Skeletal muscle satellite cell (primary cell): ENCODE data around the gene GPR39.
"Not testable (repeated sequence)": the region's sequence is repeated elsewhere in the genome, so short reads cannot be mapped to it uniquely, and the experiment has no call there.

Experiments
- H3K27me3 ChIP-seq: 2 replicates; pipeline ENCODE4 v1.7.0; 2013; ENCODE audit warnings: low read length; ENCODE audit not compliant: control insufficient read depth, insufficient read depth
- H3K36me3 ChIP-seq: 2 replicates; pipeline ENCODE4 v1.7.0; 2013; ENCODE audit warnings: mild to moderate bottlenecking, control low read depth, low read length; ENCODE audit not compliant: insufficient read depth
- H3K4me1 ChIP-seq: 2 replicates; pipeline ENCODE4 v1.7.0; 2013; ENCODE audit warnings: low read length; ENCODE audit not compliant: control insufficient read depth, insufficient read depth
- H3K4me2 ChIP-seq: 2 replicates; pipeline ENCODE4 v1.7.0; 2013; ENCODE audit warnings: mild to moderate bottlenecking, low read length
- H3K4me3 ChIP-seq: 2 replicates; pipeline ENCODE4 v1.7.0; 2013; ENCODE audit warnings: low read length
- H3K9ac ChIP-seq: 2 replicates; pipeline ENCODE4 v1.7.0; 2013; ENCODE audit warnings: mild to moderate bottlenecking, low read depth, low read length, moderate library complexity
- H3K9me3 ChIP-seq: replicated peaks from 2 replicates; pipeline ENCODE4 v1.7.0; 2013; ENCODE audit warnings: mild to moderate bottlenecking, control low read depth, low read length

GPR39 gene

GRCh38 chr2:132503701-132504100, 87.1 kb downstream of the GPR39 start:
- no peak overlapping the region for H3K4me3 ChIP-seq
- H3K4me2 ChIP-seq: no peak overlapping the region
- no peaks in the 10 kb centered on the region for H3K9me3 ChIP-seq
- no peaks in the 10 kb centered on the region for H3K4me1 ChIP-seq
- no peaks in the 10 kb centered on the region for H3K27me3 ChIP-seq
- H3K9ac ChIP-seq: no peak overlapping the region
- H3K36me3 ChIP-seq: no peaks in the 10 kb centered on the region

DNA sequence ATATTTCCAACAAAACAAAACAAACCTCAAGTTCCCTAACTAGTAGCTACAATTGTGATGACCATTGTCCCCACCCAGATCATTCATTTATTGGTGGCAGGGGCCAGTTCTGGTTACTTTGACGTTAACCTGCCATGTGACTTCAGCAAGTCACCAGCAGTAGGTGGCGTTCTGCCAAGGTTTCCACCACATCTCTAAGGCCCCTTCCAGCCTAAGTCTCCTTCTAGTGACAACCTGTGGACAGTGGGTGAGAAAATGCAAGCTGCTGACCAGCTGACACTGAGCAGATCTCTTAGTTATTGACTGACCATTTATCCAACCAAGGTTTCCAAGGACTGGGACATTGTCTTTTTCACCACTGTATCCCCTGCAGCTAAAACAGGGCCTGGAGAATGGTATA, 98.4 kb downstream of the GPR39 start:
- H3K4me2 ChIP-seq: no peak overlapping the region
- no peak overlapping the region for H3K9ac ChIP-seq
- H3K9me3 ChIP-seq: no peaks in the 10 kb centered on the region
- H3K4me3 ChIP-seq: no peak overlapping the region
- no peaks in the 10 kb centered on the region for H3K27me3 ChIP-seq
- H3K36me3 ChIP-seq: no peaks in the 10 kb centered on the region
- H3K4me1 ChIP-seq: no peaks in the 10 kb centered on the region

GRCh38 chr2:132517386-132517785, 100.8 kb downstream of the GPR39 start:
- H3K4me2 ChIP-seq: no peak overlapping the region

GRCh38 chr2:132518302-132518701, 101.7 kb downstream of the GPR39 start:
- H3K4me2 ChIP-seq: no peak overlapping the region
- no peaks in the 10 kb centered on the region for H3K4me1 ChIP-seq

More at GRCh38 chr2:132517386-132517785, 100.8 kb downstream of the GPR39 start:
- Histone ChIP-seq H3K27me3 (no peaks in the 10 kb centered on the region), H3K4me1 (no peaks in the 10 kb centered on the region), H3K9me3 (no peaks in the 10 kb centered on the region), H3K9ac (no peak overlapping the region), H3K36me3 (no peaks in the 10 kb centered on the region), H3K4me3 (no peak overlapping the region)

DNA sequence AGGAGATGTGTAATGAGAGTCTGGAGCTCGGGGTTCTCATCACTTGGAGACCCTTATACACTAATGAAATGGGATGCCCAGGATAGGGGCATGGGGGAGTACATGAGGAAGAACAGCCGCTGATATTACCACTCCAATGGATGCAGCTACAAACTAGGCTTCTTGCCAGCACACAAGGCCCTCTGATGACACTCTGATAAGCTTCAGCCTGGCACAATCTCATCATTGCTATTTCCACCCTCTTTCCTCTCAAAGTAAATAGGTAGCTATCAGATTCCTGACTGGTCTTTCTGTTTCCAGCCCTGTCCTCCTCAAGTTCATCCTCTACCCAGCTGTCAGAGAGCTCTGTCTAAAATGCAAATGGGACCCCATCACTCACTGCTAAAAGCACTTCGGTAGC, 103.0 kb downstream of the GPR39 start:
- no peaks in the 10 kb centered on the region for H3K36me3 ChIP-seq
- H3K9me3 ChIP-seq: no peaks in the 10 kb centered on the region
- no peak overlapping the region for H3K4me2 ChIP-seq
- H3K4me3 ChIP-seq: no peak overlapping the region
- no peaks in the 10 kb centered on the region for H3K27me3 ChIP-seq
- no peak overlapping the region for H3K9ac ChIP-seq
- no peaks in the 10 kb centered on the region for H3K4me1 ChIP-seq

More at GRCh38 chr2:132518302-132518701, 101.7 kb downstream of the GPR39 start:
- no peak overlapping the region for H3K9ac ChIP-seq
- H3K9me3 ChIP-seq: no peaks in the 10 kb centered on the region
- no peaks in the 10 kb centered on the region for H3K36me3 ChIP-seq
- no peaks in the 10 kb centered on the region for H3K27me3 ChIP-seq
- no peak overlapping the region for H3K4me3 ChIP-seq

- Histone ChIP-seq H3K36me3 (no peaks in the 10 kb centered on the region), H3K9me3 (no peaks in the 10 kb centered on the region), H3K9ac (no peak overlapping the region), H3K4me3 (no peak overlapping the region), H3K27me3 (no peaks in the 10 kb centered on the region), H3K4me2 (no peak overlapping the region), H3K4me1 (no peaks in the 10 kb centered on the region)
These were observed 104.7 kb downstream of the GPR39 start for GRCh38 chr2:132521341-132521740.

GRCh38 chr2:132522901-132523300, 106.3 kb downstream of the GPR39 start:
- H3K9ac ChIP-seq: no peak overlapping the region
- no peaks in the 10 kb centered on the region for H3K27me3 ChIP-seq
- H3K4me1 ChIP-seq: no peaks in the 10 kb centered on the region
- no peak overlapping the region for H3K4me3 ChIP-seq
- no peaks in the 10 kb centered on the region for H3K36me3 ChIP-seq
- no peaks in the 10 kb centered on the region for H3K9me3 ChIP-seq
- H3K4me2 ChIP-seq: no peak overlapping the region

DNA sequence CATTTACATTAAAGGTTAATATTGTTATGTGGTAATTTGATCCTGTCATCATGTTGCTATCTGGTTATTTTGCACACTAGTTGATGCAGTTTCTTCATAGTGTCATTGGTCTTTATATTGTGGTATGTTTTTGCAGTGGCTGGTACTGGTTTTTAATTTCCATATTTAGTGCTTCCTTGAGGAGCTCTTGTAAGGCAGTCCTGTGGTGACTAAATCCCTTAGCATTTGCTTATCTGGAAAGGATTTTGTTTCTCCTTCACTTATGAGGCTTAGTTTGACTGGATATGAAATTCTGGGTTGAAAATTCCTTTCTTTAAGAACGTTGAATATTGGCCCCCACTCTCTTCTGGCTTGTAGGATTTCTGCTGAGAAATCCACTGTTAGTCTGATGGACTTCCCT, 120.5 kb downstream of the GPR39 start:
- H3K27me3 ChIP-seq, H3K9ac ChIP-seq, H3K4me2 ChIP-seq, H3K4me1 ChIP-seq, H3K4me3 ChIP-seq, H3K9me3 ChIP-seq, H3K36me3 ChIP-seq: not testable (repeated sequence)

- Histone ChIP-seq H3K36me3 (no peaks in the 10 kb centered on the region), H3K9me3 (peaks cover 4% of the 10 kb centered on the region), H3K9ac (no peak overlapping the region), H3K4me3 (no peak overlapping the region), H3K27me3 (no peaks in the 10 kb centered on the region), H3K4me1 (no peaks in the 10 kb centered on the region), H3K4me2 (no peak overlapping the region)
These were observed 121.8 kb downstream of the GPR39 start for GRCh38 chr2:132538331-132538855.

DNA sequence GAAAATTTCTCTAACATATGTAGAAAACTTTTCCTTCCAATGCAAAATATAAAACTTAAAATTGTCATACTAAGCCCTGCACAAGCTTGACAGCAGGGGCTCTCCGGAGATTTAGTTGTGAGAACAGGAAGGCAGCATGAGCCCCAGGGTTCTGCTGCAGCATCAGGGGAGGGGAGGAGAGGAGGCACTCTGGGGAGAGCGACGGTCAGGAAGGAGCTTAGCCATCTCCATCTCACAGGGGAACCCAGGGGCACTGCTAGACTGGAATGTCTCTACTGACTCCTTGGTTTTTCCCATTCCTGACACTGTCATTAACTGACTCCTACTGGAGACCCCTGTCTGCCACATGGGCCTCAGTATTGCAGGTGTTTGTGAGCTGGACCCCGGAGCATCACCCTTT, 123.6 kb downstream of the GPR39 start:
- Histone ChIP-seq H3K4me2 (no peak overlapping the region), H3K4me1 (no peaks in the 10 kb centered on the region), H3K9me3 (peaks cover 4% of the 10 kb centered on the region), H3K36me3 (no peaks in the 10 kb centered on the region), H3K9ac (no peak overlapping the region), H3K4me3 (no peak overlapping the region), H3K27me3 (no peaks in the 10 kb centered on the region)

- peaks cover 4% of the 10 kb centered on the region for H3K9me3 ChIP-seq
- no peak overlapping the region for H3K4me2 ChIP-seq
- no peaks in the 10 kb centered on the region for H3K4me1 ChIP-seq
- no peaks in the 10 kb centered on the region for H3K27me3 ChIP-seq
- H3K9ac ChIP-seq: no peak overlapping the region
- H3K36me3 ChIP-seq: no peaks in the 10 kb centered on the region
- H3K4me3 ChIP-seq: no peak overlapping the region
These were observed 126.5 kb downstream of the GPR39 start for GRCh38 chr2:132542953-132543569.

GRCh38 chr2:132544006-132544630, 127.5 kb downstream of the GPR39 start:
- Histone ChIP-seq H3K9ac (no peak overlapping the region), H3K9me3 (peaks cover 4% of the 10 kb centered on the region), H3K36me3 (no peaks in the 10 kb centered on the region), H3K27me3 (no peaks in the 10 kb centered on the region), H3K4me3 (no peak overlapping the region), H3K4me1 (no peaks in the 10 kb centered on the region), H3K4me2 (no peak overlapping the region)
